Tibial nerve (tissue), 4 donors: Measurements from ENCODE around the gene ASPG.

Source experiments
- CTCF ChIP-seq, 5 experiments: fragments of 200-600 bp in 3 of 5; fragments of 450-650 bp in 2 of 5; sonication (generic) in 3 of 5; IDR thresholded peaks; one replicate each; pipeline ENCODE4 v1.5.1; 2016 to 2019; ENCODE audit warnings: antibody characterized with exemption in 5 of 5, mild to moderate bottlenecking in 3 of 5, moderate library complexity in 2 of 5
- EP300 ChIP-seq, 2 donors: sonication (generic); formaldehyde crosslinking; IDR thresholded peaks; one replicate each; pipeline ENCODE4 v1.6.1; 2017; ENCODE audit warnings: antibody characterized with exemption in 2 of 2, mild to moderate bottlenecking in 1 of 2
- POLR2A ChIP-seq, 2 donors: fragments of 450-650 bp; IDR thresholded peaks; one replicate each; pipeline ENCODE4 v1.6.1; 2017; ENCODE audit warnings: antibody characterized with exemption in 2 of 2, mild to moderate bottlenecking in 2 of 2, moderate library complexity in 2 of 2

GRCh38 chr14:104102282-104102914 is 16.9 kb downstream of the ASPG start:
- TF ChIP-seq CTCF (IDR thresholded peaks at IDR 0.05) (no peak), EP300 (IDR thresholded peaks at IDR 0.05) (no peak), POLR2A (IDR thresholded peaks at IDR 0.05) (no peak)
